Fibroblast of lung (primary cell): Measurements from ENCODE around the gene RYR2. TPM values are rescaled to one million over a fixed set of nuclear protein-coding genes. Genes with fewer than 3 reads are reported as not detected.

ENCODE experiments used
- DNase-seq, 2 donors: peaks; one replicate each; pipeline versions ENCODE4 v3.0.0 to v3.0.0-alpha.2; 2010; ENCODE audit warnings: low read depth in 2 of 2
- H2AFZ ChIP-seq: 2 replicates; pipeline ENCODE4 v1.5.1; 2012; ENCODE audit warnings: low read length, control low read depth, inconsistent platforms
- H3K27ac ChIP-seq: 2 replicates; pipeline ENCODE4 v1.5.1; 2011; ENCODE audit warnings: low read length, control low read depth; ENCODE audit not compliant: insufficient read depth
- H3K27me3 ChIP-seq: 2 replicates; pipeline ENCODE4 v1.5.1; 2011; ENCODE audit warnings: mild to moderate bottlenecking, low read length; ENCODE audit not compliant: control insufficient read depth, insufficient read depth
- H3K36me3 ChIP-seq: 2 replicates; pipeline ENCODE4 v1.5.1; 2011; ENCODE audit warnings: low read length; ENCODE audit not compliant: control insufficient read depth, insufficient read depth
- H3K4me1 ChIP-seq: 2 replicates; pipeline ENCODE4 v1.5.1; 2011; ENCODE audit warnings: low read length; ENCODE audit not compliant: control insufficient read depth, insufficient read depth; ENCODE audit errors: extremely low read depth
- H3K4me2 ChIP-seq: 2 replicates; pipeline ENCODE4 v1.5.1; 2011; ENCODE audit warnings: low read length, control low read depth; ENCODE audit not compliant: insufficient read depth; ENCODE audit errors: extremely low read depth
- H3K4me3 ChIP-seq, 4 experiments: fragments of 200-600 bp in 1 of 4; sonication (generic) in 1 of 4; replicated peaks in 1 of 4; 2 replicates each; pipeline ENCODE4 v1.5.1; 2011 to 2016; ENCODE audit warnings: low read length in 4 of 4, low read depth in 3 of 4, mild to moderate bottlenecking in 3 of 4, control low read depth in 2 of 4, inconsistent platforms in 1 of 4, mixed read lengths in 1 of 4; ENCODE audit not compliant: insufficient read depth in 1 of 4; ENCODE audit errors: control extremely low read depth in 1 of 4
- H3K79me2 ChIP-seq: 2 replicates; pipeline ENCODE4 v1.5.1; 2012; ENCODE audit warnings: mild to moderate bottlenecking, low read length, inconsistent platforms; ENCODE audit not compliant: control insufficient read depth, insufficient read depth
- H3K9ac ChIP-seq: 2 replicates; pipeline ENCODE4 v1.5.1; 2011; ENCODE audit warnings: mild to moderate bottlenecking, low read length, control low read depth; ENCODE audit not compliant: insufficient read depth
- H3K9me3 ChIP-seq: 2 replicates; pipeline ENCODE4 v1.5.1; 2012; ENCODE audit warnings: low read depth, low read length; ENCODE audit not compliant: control insufficient read depth, insufficient read depth
- H4K20me1 ChIP-seq: 2 replicates; pipeline ENCODE4 v1.5.1; 2011; ENCODE audit warnings: low read length; ENCODE audit not compliant: control insufficient read depth, insufficient read depth; ENCODE audit errors: extremely low read depth
- CTCF ChIP-seq, 2 donors: IDR thresholded peaks in 1 of 2; conservative IDR thresholded peaks in 1 of 2; 1 replicate in 1 of 2; 2 replicates in 1 of 2; pipeline ENCODE4 v1.5.1; 2011 to 2012; ENCODE audit warnings: low read length in 2 of 2, control low read depth in 1 of 2, inconsistent platforms in 1 of 2, low read depth in 1 of 2, mild to moderate bottlenecking in 1 of 2
- EZH2 ChIP-seq: IDR thresholded peaks from 2 replicates; pipeline ENCODE4 v1.5.1; 2012; ENCODE audit warnings: low read length, control low read depth, mild to moderate bottlenecking; ENCODE audit errors: missing control alignments
- polyA plus RNA-seq, 2 donors: library from polyadenylated mRNA; depleted of rRNA in 1 of 2; stranded (reverse) in 1 of 2; unstranded in 1 of 2; fragments of >200 nt; gene quantifications; 2 replicates each; pipeline ENCODE4 v1.2.1, GENCODE V29; 2011 to 2012; ENCODE audit warnings: missing spikeins in 1 of 2
- total RNA-seq: library from RNA; depleted of rRNA; stranded (reverse); fragments of >200 nt; gene quantifications from 2 replicates; pipeline ENCODE4 v1.2.1, GENCODE V29; 2014

The RYR2 gene
- total and polyA plus RNA-seq, 2 donors (not counting 1 experiment from before 2014, with no cell fraction given) = 0.06 to 0.17 TPM

- H3K79me2 ChIP-seq = no peaks in the 10 kb centered on the region
These were observed 719.0 kb downstream of the RYR2 start for GRCh38 chr1:237760951-237761350.

GRCh38 chr1:237763137-237763536 is 721.2 kb downstream of the RYR2 start:
- H3K27ac ChIP-seq = no peak overlapping the region
- no peak for TF ChIP-seq CTCF (conservative IDR thresholded peaks at IDR 0.05 in 1 of 2, IDR thresholded peaks at IDR 0.05 in 1 of 2; ENCODE audit: low read depth in 1 of 2, low read length in 2 of 2)
- TF ChIP-seq EZH2 = no peak
- H3K4me1 ChIP-seq = no peaks in the 10 kb centered on the region
- no peaks in the 10 kb centered on the region for H3K79me2 ChIP-seq
- no peak overlapping the region for H3K4me2 ChIP-seq
- no peak overlapping the region for H2AFZ ChIP-seq
- DNase-seq = no peak
- no peaks in the 10 kb centered on the region for H3K9me3 ChIP-seq
- H3K9ac ChIP-seq = no peak overlapping the region
- H3K36me3 ChIP-seq = no peaks in the 10 kb centered on the region
- no peaks in the 10 kb centered on the region for H3K27me3 ChIP-seq
- no peak overlapping the region for H3K4me3 ChIP-seq
- H4K20me1 ChIP-seq = no peaks in the 10 kb centered on the region

More at GRCh38 chr1:237760951-237761350, 719.0 kb downstream of the RYR2 start:
- TF ChIP-seq EZH2 (no peak), CTCF (conservative IDR thresholded peaks at IDR 0.05 in 1 of 2, IDR thresholded peaks at IDR 0.05 in 1 of 2; ENCODE audit: low read depth in 1 of 2, low read length in 2 of 2) (no peak)
- Histone ChIP-seq H3K4me1 (no peaks in the 10 kb centered on the region), H2AFZ (no peak overlapping the region), H3K9me3 (no peaks in the 10 kb centered on the region), H3K27me3 (no peaks in the 10 kb centered on the region), H3K27ac (no peak overlapping the region), H3K4me2 (no peak overlapping the region), H3K36me3 (no peaks in the 10 kb centered on the region), H3K4me3 (no peak overlapping the region), H4K20me1 (no peaks in the 10 kb centered on the region), H3K9ac (no peak overlapping the region)
- no peak for DNase-seq

- no peak for TF ChIP-seq CTCF (conservative IDR thresholded peaks at IDR 0.05 in 1 of 2, IDR thresholded peaks at IDR 0.05 in 1 of 2; ENCODE audit: low read depth in 1 of 2, low read length in 2 of 2)
- no peak for TF ChIP-seq EZH2
- Histone ChIP-seq H3K4me3 (no peak overlapping the region), H3K9ac (no peak overlapping the region), H3K4me1 (no peaks in the 10 kb centered on the region), H2AFZ (no peak overlapping the region), H3K4me2 (no peak overlapping the region), H3K27ac (no peak overlapping the region), H3K27me3 (no peaks in the 10 kb centered on the region), H4K20me1 (no peaks in the 10 kb centered on the region), H3K9me3 (no peaks in the 10 kb centered on the region), H3K79me2 (no peaks in the 10 kb centered on the region), H3K36me3 (no peaks in the 10 kb centered on the region)
- no peak for DNase-seq
These were observed 721.8 kb downstream of the RYR2 start for GRCh38 chr1:237763751-237764150.
